Chondrocyte (in vitro differentiated cells): ENCODE results near the gene HBP1. TPM values are rescaled to one million over a fixed set of nuclear protein-coding genes. Genes with fewer than 3 reads are reported as not detected.
"Not testable (repeated sequence)": the region's sequence is repeated elsewhere in the genome, so short reads cannot be mapped to it uniquely, and the experiment has no call there.

Source experiments
- DNase-seq: peaks from one replicate; pipeline ENCODE4 v3.0.0; 2021; ENCODE audit warnings: mixed read lengths, low spot score
- H3K27ac Mint-ChIP-seq: one replicate; pipeline ENCODE4 v1.8.0; 2021; ENCODE audit warnings: mild to moderate bottlenecking, moderate library complexity, mixed read lengths; ENCODE audit not compliant: unreplicated experiment
- H3K27me3 Mint-ChIP-seq: 2 replicates; pipeline ENCODE4 v1.8.0; 2021; ENCODE audit warnings: low read depth, mixed read lengths
- H3K36me3 Mint-ChIP-seq: 2 replicates; pipeline ENCODE4 v1.8.0; 2021; ENCODE audit warnings: low read depth, mixed read lengths
- H3K4me1 Mint-ChIP-seq: 2 replicates; pipeline ENCODE4 v1.8.0; 2021; ENCODE audit warnings: low read depth, mild to moderate bottlenecking, mixed read lengths
- H3K4me3 Mint-ChIP-seq: one replicate; pipeline ENCODE4 v1.8.0; 2021; ENCODE audit warnings: mild to moderate bottlenecking, moderate library complexity, mixed read lengths; ENCODE audit not compliant: unreplicated experiment
- H3K9me3 Mint-ChIP-seq: 2 replicates; pipeline ENCODE4 v1.8.0; 2021; ENCODE audit warnings: low read depth, mixed read lengths
- total RNA-seq: library from RNA; stranded (reverse); gene quantifications from 3 replicates; pipeline ENCODE4 v1.2.1, GENCODE V29; 2021
- TF ChIP-seq, protein P1 (sequence below): fragments of 200-600 bp; sonication (generic); IDR thresholded peaks from 2 replicates; pipeline ENCODE4 v1.5.0; 2021; ENCODE audit warnings: antibody characterized with exemption, mild to moderate bottlenecking, moderate library complexity

Gene HBP1
- total RNA-seq, 1 donor from 2014 or later = 51.7 TPM

DNA sequence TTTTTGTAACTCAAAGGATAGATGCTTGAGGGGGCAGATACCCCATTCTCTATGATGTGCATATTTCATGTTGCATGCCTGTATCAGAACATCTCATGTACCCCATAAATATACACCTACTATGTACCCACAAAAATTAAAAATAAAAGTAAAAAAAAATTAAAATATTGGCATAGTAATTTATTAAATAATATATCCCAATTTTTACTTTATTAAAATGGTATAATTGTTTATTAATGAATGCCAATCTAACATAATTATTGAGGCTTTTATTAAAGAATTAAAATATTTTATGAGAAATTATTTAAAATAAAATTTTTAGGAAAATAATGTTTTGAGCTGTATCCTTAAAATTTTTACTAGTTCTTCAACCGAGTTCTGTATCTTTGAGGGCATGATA is 18.9 kb upstream of the HBP1 start:
- H3K36me3 Mint-ChIP-seq = no peaks in the 10 kb centered on the region
- H3K4me3 Mint-ChIP-seq = no peak overlapping the region
- H3K4me1 Mint-ChIP-seq = peaks cover 8% of the 10 kb centered on the region
- H3K27me3 Mint-ChIP-seq = no peaks in the 10 kb centered on the region
- H3K9me3 Mint-ChIP-seq = no peaks in the 10 kb centered on the region
- TF ChIP-seq, protein P1, sequence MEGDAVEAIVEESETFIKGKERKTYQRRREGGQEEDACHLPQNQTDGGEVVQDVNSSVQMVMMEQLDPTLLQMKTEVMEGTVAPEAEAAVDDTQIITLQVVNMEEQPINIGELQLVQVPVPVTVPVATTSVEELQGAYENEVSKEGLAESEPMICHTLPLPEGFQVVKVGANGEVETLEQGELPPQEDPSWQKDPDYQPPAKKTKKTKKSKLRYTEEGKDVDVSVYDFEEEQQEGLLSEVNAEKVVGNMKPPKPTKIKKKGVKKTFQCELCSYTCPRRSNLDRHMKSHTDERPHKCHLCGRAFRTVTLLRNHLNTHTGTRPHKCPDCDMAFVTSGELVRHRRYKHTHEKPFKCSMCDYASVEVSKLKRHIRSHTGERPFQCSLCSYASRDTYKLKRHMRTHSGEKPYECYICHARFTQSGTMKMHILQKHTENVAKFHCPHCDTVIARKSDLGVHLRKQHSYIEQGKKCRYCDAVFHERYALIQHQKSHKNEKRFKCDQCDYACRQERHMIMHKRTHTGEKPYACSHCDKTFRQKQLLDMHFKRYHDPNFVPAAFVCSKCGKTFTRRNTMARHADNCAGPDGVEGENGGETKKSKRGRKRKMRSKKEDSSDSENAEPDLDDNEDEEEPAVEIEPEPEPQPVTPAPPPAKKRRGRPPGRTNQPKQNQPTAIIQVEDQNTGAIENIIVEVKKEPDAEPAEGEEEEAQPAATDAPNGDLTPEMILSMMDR = no peak
- no peak overlapping the region for H3K27ac Mint-ChIP-seq
- DNase-seq = no peak

DNA sequence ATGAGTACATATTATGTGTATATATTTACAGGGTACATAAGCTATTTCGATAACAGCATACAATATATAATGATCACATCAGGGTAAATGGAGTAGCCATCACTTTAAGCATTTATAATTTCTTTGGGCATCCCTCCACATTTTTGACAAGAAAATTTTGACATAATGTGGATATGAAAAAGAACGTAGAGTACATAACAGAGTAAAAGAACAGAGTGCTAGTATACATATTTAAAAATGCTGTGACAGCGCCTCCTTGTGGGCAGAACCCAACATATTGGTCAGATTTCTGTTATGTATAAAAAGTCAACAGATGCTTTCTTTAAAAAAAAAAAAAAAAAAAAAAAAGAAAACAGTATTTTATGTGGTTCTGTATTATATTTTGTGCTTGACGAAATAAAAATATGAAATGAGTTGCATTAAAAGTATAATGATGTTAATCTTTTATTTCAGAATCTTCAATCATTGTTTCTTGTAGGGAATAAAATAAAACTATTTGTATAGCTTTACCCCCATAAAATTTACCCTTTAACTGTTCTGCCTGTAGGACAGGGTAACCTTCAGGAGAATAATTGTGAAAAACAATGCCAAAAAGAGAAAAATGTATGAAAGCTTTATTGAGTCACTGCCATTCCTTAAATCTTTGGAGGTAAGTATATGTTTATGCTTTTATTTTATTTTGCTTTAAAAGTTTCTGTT is 18.3 kb upstream of the HBP1 start:
- Mint-ChIP-seq H3K27ac (no peak overlapping the region), H3K4me1 (peaks cover 8% of the 10 kb centered on the region), H3K27me3 (no peaks in the 10 kb centered on the region), H3K9me3 (no peaks in the 10 kb centered on the region), H3K4me3 (no peak overlapping the region), H3K36me3 (no peaks in the 10 kb centered on the region)
- DNase-seq = no peak
- TF ChIP-seq, protein P1 = peak; percentile 93

DNA sequence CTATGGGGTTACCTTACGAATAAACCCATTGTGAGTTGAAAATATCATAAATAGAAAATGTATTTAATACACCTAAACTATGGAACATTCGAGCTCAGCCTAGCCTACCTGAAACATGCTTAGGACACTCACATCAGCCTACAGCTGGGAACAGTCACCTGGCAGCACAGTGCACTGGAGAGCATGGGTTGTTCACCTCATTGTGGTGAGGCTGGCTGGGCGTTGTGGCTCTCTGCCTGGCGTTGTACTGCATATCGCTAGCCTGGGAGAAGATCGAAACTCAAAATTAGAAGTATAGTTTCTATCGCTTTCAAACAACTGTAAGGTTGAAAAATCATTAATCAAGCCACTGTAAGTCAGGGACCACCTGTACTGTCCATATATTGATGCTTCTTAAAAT is 17.3 kb upstream of the HBP1 start:
- H3K27me3 Mint-ChIP-seq = no peaks in the 10 kb centered on the region
- no peak overlapping the region for H3K27ac Mint-ChIP-seq
- no peaks in the 10 kb centered on the region for H3K9me3 Mint-ChIP-seq
- peaks cover 8% of the 10 kb centered on the region for H3K4me1 Mint-ChIP-seq
- no peak for DNase-seq
- TF ChIP-seq, protein P1 = no peak
- H3K4me3 Mint-ChIP-seq = no peak overlapping the region
- no peaks in the 10 kb centered on the region for H3K36me3 Mint-ChIP-seq

- H3K27ac Mint-ChIP-seq = no peak overlapping the region
- H3K4me3 Mint-ChIP-seq = no peak overlapping the region
- DNase-seq = no peak
- no peaks in the 10 kb centered on the region for H3K9me3 Mint-ChIP-seq
- peaks cover 7% of the 10 kb centered on the region for H3K4me1 Mint-ChIP-seq
- TF ChIP-seq, protein P1 = no peak
- no peaks in the 10 kb centered on the region for H3K36me3 Mint-ChIP-seq
- H3K27me3 Mint-ChIP-seq = no peaks in the 10 kb centered on the region
Observed at GRCh38 chr7:107152011-107152410, 16.8 kb upstream of the HBP1 start.

DNA sequence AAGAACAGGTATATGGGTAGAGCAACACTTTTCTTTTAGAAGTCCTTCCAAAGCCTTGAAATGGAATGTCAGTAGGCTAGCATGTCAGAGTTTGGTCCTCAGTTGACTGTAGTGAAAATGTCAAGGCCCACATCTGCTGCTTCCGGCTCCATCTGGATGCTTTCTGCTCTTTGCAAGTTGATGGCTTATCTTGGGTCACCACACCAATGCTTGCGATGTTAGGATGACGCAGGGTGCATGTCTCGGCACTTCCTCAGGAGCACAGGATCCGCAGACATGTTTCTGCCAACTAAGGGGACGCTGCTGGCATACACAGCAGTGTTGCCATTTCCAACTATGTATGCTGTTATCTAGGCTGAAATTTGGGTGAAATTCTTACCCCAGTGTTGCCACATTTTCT is 14.0 kb upstream of the HBP1 start:
- TF ChIP-seq, protein P1 = no peak
- Mint-ChIP-seq H3K27ac (no peak overlapping the region), H3K4me1 (peaks cover 2% of the 10 kb centered on the region), H3K27me3 (no peaks in the 10 kb centered on the region), H3K36me3 (no peaks in the 10 kb centered on the region), H3K9me3 (no peaks in the 10 kb centered on the region), H3K4me3 (no peak overlapping the region)
- DNase-seq = no peak

GRCh38 chr7:107155726-107156125 is 13.1 kb upstream of the HBP1 start:
- H3K9me3 Mint-ChIP-seq, H3K4me1 Mint-ChIP-seq, H3K36me3 Mint-ChIP-seq, H3K27me3 Mint-ChIP-seq, H3K4me3 Mint-ChIP-seq, DNase-seq, H3K27ac Mint-ChIP-seq: not testable (repeated sequence)
